CD14-positive monocyte (primary cell): ENCODE results near the gene ZIM2. TPM values are rescaled to one million over a fixed set of nuclear protein-coding genes. Genes with fewer than 3 reads are reported as not detected.

Experiments used
- DNase-seq, 3 donors: peaks; one replicate each; pipeline ENCODE4 v3.0.0-alpha.2; 2011 to 2022
- H2AFZ ChIP-seq: 2 replicates; pipeline ENCODE4 v1.6.0; 2012; ENCODE audit warnings: mild to moderate bottlenecking, low read depth, low read length, inconsistent platforms; ENCODE audit not compliant: insufficient read depth, poor library complexity, severe bottlenecking
- H3K27ac ChIP-seq, 2 donors: 1 replicate in 1 of 2; 2 replicates in 1 of 2; pipeline ENCODE4 v1.5.1; 2012 to 2013; ENCODE audit warnings: low read length in 2 of 2, control low read depth in 1 of 2, inconsistent platforms in 1 of 2, low read depth in 1 of 2, mild to moderate bottlenecking in 1 of 2
- H3K27me3 ChIP-seq, 2 donors: one replicate each; pipeline versions ENCODE4 v1.6.0 to v1.6.1; 2011 to 2013; ENCODE audit warnings: low read length in 2 of 2; ENCODE audit not compliant: control insufficient read depth in 2 of 2, insufficient read depth in 2 of 2
- H3K36me3 ChIP-seq, 2 donors: replicated peaks in 1 of 2; 1 replicate in 1 of 2; 2 replicates in 1 of 2; pipeline versions ENCODE4 v1.5.1 to v1.6.1; 2012 to 2013; ENCODE audit warnings: low read length in 2 of 2, control low read depth in 1 of 2, inconsistent platforms in 1 of 2, mild to moderate bottlenecking in 1 of 2; ENCODE audit not compliant: insufficient read depth in 2 of 2, control insufficient read depth in 1 of 2
- H3K4me1 ChIP-seq, 2 donors: 1 replicate in 1 of 2; 2 replicates in 1 of 2; pipeline versions ENCODE4 v1.5.1 to v1.6.1; 2012 to 2013; ENCODE audit warnings: low read length in 2 of 2, control low read depth in 1 of 2, inconsistent platforms in 1 of 2, mild to moderate bottlenecking in 1 of 2, moderate library complexity in 1 of 2; ENCODE audit not compliant: insufficient read depth in 2 of 2, control insufficient read depth in 1 of 2
- H3K4me2 ChIP-seq: replicated peaks from 2 replicates; pipeline ENCODE3; 2012; ENCODE audit warnings: low read length, moderate library complexity, mild to moderate bottlenecking; ENCODE audit not compliant: poor library complexity, severe bottlenecking; ENCODE audit errors: extremely low read depth
- H3K4me3 ChIP-seq, 3 experiments: fragments of 200-600 bp in 1 of 3; sonication (generic) in 1 of 3; replicated peaks in 1 of 3; 1 replicate in 2 of 3; 2 replicates in 1 of 3; pipeline ENCODE4 v1.5.1; 2011 to 2013; ENCODE audit warnings: low read length in 3 of 3, mild to moderate bottlenecking in 3 of 3, control low read depth in 2 of 3, low read depth in 2 of 3, inconsistent platforms in 1 of 3, moderate library complexity in 1 of 3
- H3K79me2 ChIP-seq: 2 replicates; pipeline ENCODE4 v1.6.0; 2012; ENCODE audit warnings: mild to moderate bottlenecking, control low read depth, inconsistent platforms, low read length, moderate library complexity; ENCODE audit not compliant: insufficient read depth
- H3K9ac ChIP-seq: 2 replicates; pipeline ENCODE4 v1.6.0; 2017; ENCODE audit warnings: low read length, mild to moderate bottlenecking; ENCODE audit not compliant: insufficient read depth, poor library complexity, severe bottlenecking
- H3K9me3 ChIP-seq, 2 donors: replicated peaks in 1 of 2; 1 replicate in 1 of 2; 2 replicates in 1 of 2; pipeline versions ENCODE4 v1.5.1 to v1.6.1; 2012 to 2013; ENCODE audit warnings: low read length in 2 of 2, control low read depth in 1 of 2; ENCODE audit not compliant: control insufficient read depth in 1 of 2, insufficient read depth in 1 of 2
- H4K20me1 ChIP-seq: 2 replicates; pipeline ENCODE4 v1.6.0; 2012; ENCODE audit warnings: mild to moderate bottlenecking, low read length, control low read depth, moderate library complexity; ENCODE audit not compliant: insufficient read depth
- H3K27ac Mint-ChIP-seq, 7 donors: one replicate each; pipeline ENCODE4 v1.8.0; 2020; ENCODE audit warnings: mild to moderate bottlenecking in 7 of 7, mixed read lengths in 7 of 7, moderate library complexity in 6 of 7, inconsistent platforms in 2 of 7
- H3K27me3 Mint-ChIP-seq, 3 donors: one replicate each; pipeline ENCODE4 v1.8.0; 2021 to 2022; ENCODE audit warnings: low read depth in 3 of 3, mild to moderate bottlenecking in 3 of 3, mixed read lengths in 3 of 3, moderate library complexity in 3 of 3, inconsistent platforms in 1 of 3
- H3K36me3 Mint-ChIP-seq, 2 donors: one replicate each; pipeline ENCODE4 v1.8.0; 2020; ENCODE audit warnings: mixed read lengths in 2 of 2, inconsistent platforms in 1 of 2, mild to moderate bottlenecking in 1 of 2
- H3K4me1 Mint-ChIP-seq: one replicate; pipeline ENCODE4 v1.8.0; 2020; ENCODE audit warnings: mild to moderate bottlenecking, mixed read lengths
- H3K4me3 Mint-ChIP-seq, 2 donors: one replicate each; pipeline ENCODE4 v1.8.0; 2020; ENCODE audit warnings: mild to moderate bottlenecking in 2 of 2, mixed read lengths in 2 of 2, moderate library complexity in 1 of 2
- H3K9me3 Mint-ChIP-seq, 7 donors: one replicate each; pipeline ENCODE4 v1.8.0; 2020 to 2022; ENCODE audit warnings: mixed read lengths in 7 of 7, mild to moderate bottlenecking in 6 of 7, moderate library complexity in 6 of 7, inconsistent platforms in 2 of 7
- CTCF ChIP-seq: fragments of 200-600 bp; IDR thresholded peaks from one replicate; pipeline ENCODE4 v1.8.0; 2022; ENCODE audit warnings: antibody characterized with exemption, mild to moderate bottlenecking
- WGBS: methylation state at CpG from one replicate; pipeline ENCODE4 v1.1.5; 2013; ENCODE audit warnings: missing lambda C conversion rate; ENCODE audit not compliant: insufficient coverage; 5-methylcytosine and 5-hydroxymethylcytosine counted together
- intact Hi-C, 2 donors: fragments of 100-400 bp; cut with micrococcal nuclease; formaldehyde crosslinking; loops; one replicate each; pipeline versions ENCODE4 v1.15.0 to v1.15.1; 2023
- polyA minus RNA-seq: library from RNA; depleted of rRNA, polyadenylated mRNA; stranded (reverse); fragments of >200 nt; gene quantifications from 2 replicates; pipeline ENCODE4 v1.2.3, GENCODE V29; 2012
- polyA plus RNA-seq, 3 donors: library from polyadenylated mRNA; depleted of rRNA in 1 of 3; unstranded in 2 of 3; stranded (reverse) in 1 of 3; fragments of 300-500 nt in 2 of 3; fragments of >200 nt in 1 of 3; fragmentation: Illumina TruSeq in 2 of 3; gene quantifications; 1 replicate in 2 of 3; 2 replicates in 1 of 3; pipeline ENCODE4 v1.2.3, GENCODE V29; 2012 to 2021
- total RNA-seq, 12 experiments: library from RNA in 1 of 12; stranded (reverse) in 1 of 12; fragments of 120-200 nt in 1 of 12; gene quantifications; one replicate each; pipeline ENCODE4 v1.2.4 and lab custom pipeline; 2013 to 2026; ENCODE audit warnings: mixed read lengths in 6 of 12, inconsistent platforms in 1 of 12

The ZIM2 gene
- 0.08 TPM for total RNA-seq (2013)
- not detected for polyA plus RNA-seq
- polyA minus RNA-seq: not detected in 2 replicates
- 0 to 0.35 (median 0) reads per million in 11 experiments for total RNA-seq (lab: John Stamatoyannopoulos, UW)

DNA sequence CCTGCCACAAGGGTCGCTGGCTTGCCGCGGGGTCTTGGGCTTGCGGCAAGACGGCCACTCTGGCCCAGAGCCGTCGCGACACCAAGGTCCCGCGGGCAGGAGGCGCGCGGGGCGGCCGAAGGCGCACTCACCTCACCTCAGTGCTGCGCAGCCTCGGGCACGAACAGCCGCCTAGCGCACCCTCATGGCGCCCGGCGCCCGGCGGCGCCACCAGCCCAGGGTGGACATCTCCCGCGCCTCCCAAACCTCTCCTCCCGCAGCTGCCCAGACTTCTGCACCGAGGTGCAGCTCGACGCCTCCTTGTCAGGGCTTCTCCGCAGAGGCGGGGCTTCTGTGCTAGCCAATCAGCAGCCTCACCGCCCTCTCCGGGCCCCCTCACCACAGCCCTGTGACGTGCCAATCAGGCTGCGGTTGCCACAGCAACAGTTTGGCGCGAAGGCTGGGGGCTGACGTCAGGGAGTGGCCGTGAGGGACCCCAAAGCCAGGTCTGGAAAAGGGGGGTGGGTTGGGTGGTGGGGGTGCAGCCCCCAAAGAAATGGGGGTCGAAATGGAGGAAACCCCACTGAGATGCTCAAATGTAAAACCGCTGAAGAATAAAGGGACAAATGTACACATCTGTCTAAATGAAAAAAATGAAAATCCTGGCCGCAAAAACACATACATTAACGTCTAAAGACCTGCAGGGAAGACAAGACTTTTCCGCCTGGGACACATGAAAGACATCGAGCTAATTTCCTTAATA is at the start of gene ZIM2, which contains the start of gene PEG3:
Gene ZIM2, minus strand, starts transcription at position 276 of the 742 bp plus-strand sequence. CDS start 16,449 bp downstream, outside the sequence.
Gene PEG3, minus strand, starts transcription at position 276 of the 742 bp plus-strand sequence. CDS start 16,071 bp downstream, outside the sequence.
- no peak within 1 kb of the TSS for H3K9ac ChIP-seq
- no peak for TF ChIP-seq CTCF
- peak within 1 kb of the TSS; percentile 60 to 81 for H3K4me3 Mint-ChIP-seq

GRCh38 chr19:56885173-56885985 is 44.9 kb upstream of the ZIM2 start:
- no peaks in the 10 kb centered on the region for H3K4me1 ChIP-seq
- WGBS: 22% methylated on average over 12 of the region's 14 CpGs
- Mint-ChIP-seq H3K27me3 (peaks cover 0 to 4% (median 1%) of the 10 kb centered on the region in 3 donors), H3K9me3 (peaks cover 39 to 87% (median 76%) of the 10 kb centered on the region in 7 donors), H3K36me3 (no peaks in the 10 kb centered on the region), H3K4me1 (no peaks in the 10 kb centered on the region), H3K4me3 (no peak overlapping the region), H3K27ac (no peak overlapping the region)
- TF ChIP-seq CTCF: no peak
- no peaks in the 10 kb centered on the region for H3K27me3 ChIP-seq
- H3K9ac ChIP-seq: no peak overlapping the region
- no peak overlapping the region for H3K4me3 ChIP-seq
- no peaks in the 10 kb centered on the region for H3K36me3 ChIP-seq
- H3K79me2 ChIP-seq: no peaks in the 10 kb centered on the region
- no peak overlapping the region for H3K4me2 ChIP-seq
- DNase-seq: no peak
- intact Hi-C loops: no loop called here
- H2AFZ ChIP-seq: no peak overlapping the region
- peaks cover 72 to 75% of the 10 kb centered on the region in 2 donors for H3K9me3 ChIP-seq
- no peak overlapping the region for H3K27ac ChIP-seq
- no peaks in the 10 kb centered on the region for H4K20me1 ChIP-seq

More for the DNA sequence above, at the start of gene ZIM2, which contains the start of gene PEG3:
- Histone ChIP-seq H3K36me3 (no peaks in the 10 kb centered on the region), H3K4me2 (peak within 1 kb of the TSS; percentile 71), H3K27ac (peak within 1 kb of the TSS in 1 of 2 donors; percentile 29), H4K20me1 (no peaks in the 10 kb centered on the region), H3K79me2 (no peaks in the 10 kb centered on the region), H3K4me1 (peaks cover 27 to 30% of the 10 kb centered on the region in 2 donors), H3K27me3 (peaks cover 8 to 31% of the 10 kb centered on the region in 2 donors), H3K9me3 (peaks cover 60 to 67% of the 10 kb centered on the region in 2 donors), H2AFZ (peak within 1 kb of the TSS; percentile 67), H3K4me3 (peak within 1 kb of the TSS in 2 of 3 experiments; percentile 1 to 70)
- WGBS: 51% methylated on average over 46 of the region's 49 CpGs
- peaks cover 2 to 3% of the 10 kb centered on the region in 2 donors for H3K36me3 Mint-ChIP-seq
- peaks cover 35 to 64% (median 55%) of the 10 kb centered on the region in 7 donors for H3K9me3 Mint-ChIP-seq
- DNase-seq: no peak
- peaks cover 12 to 30% (median 23%) of the 10 kb centered on the region in 3 donors for H3K27me3 Mint-ChIP-seq
- peaks cover 14% of the 10 kb centered on the region for H3K4me1 Mint-ChIP-seq
- peak within 1 kb of the TSS; percentile 44 to 89 (median 68) for H3K27ac Mint-ChIP-seq
- intact Hi-C loops: no loop called here
